ENCODE data around the gene PRCD. TPM values are rescaled to one million over a fixed set of nuclear protein-coding genes. Genes with fewer than 3 reads are reported as not detected.
"Not testable (repeated sequence)": the region's sequence is repeated elsewhere in the genome, so short reads cannot be mapped to it uniquely, and the experiment has no call there.

Gene PRCD
- total RNA-seq, 2 experiments from 2014 or later = not detected

DNA sequence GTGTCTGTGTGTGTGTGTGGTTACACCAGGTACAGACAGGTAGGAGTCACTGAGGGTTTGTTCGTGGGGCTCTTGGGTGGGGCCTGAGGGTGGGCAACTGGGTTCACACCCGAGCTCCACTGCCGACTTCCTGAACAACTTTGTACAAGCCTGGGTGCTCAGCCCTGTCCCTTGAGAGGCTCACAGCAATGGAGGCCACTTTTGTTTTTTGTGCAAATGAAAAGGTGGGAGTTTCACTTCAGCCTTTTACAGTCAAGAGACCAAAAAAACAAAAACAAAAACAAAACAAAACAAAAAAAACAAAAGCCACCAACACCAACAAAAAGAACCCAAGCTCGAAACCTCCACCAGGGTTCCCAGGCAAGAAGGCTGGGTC, 41.0 kb upstream of the PRCD start:
- ChIA-PET POLR2A (interaction anchor here (0.6 kb wide), 1 partner anchor 219 kb away, joined by 4 read pairs; no protein-coding TSS in a partner anchor), CTCF (interaction anchor here (1.4 to 3.1 kb wide), 4 partner anchors 9 to 46 kb away, joined by 4 to 10 read pairs (median 6); partner anchors contain the start of gene UBE2O)
- Mint-ChIP-seq H3K27me3 (no peaks in the 10 kb centered on the region), H3K9me3 (no peaks in the 10 kb centered on the region), H3K36me3 (ENCODE audit: low read depth) (peaks cover 5% of the 10 kb centered on the region), H3K4me1 (peaks cover 64% of the 10 kb centered on the region), H3K4me3 (peak overlapping the region; percentile 24), H3K27ac (peak overlapping the region; percentile 81)
- DNase-seq = no peak

DNA sequence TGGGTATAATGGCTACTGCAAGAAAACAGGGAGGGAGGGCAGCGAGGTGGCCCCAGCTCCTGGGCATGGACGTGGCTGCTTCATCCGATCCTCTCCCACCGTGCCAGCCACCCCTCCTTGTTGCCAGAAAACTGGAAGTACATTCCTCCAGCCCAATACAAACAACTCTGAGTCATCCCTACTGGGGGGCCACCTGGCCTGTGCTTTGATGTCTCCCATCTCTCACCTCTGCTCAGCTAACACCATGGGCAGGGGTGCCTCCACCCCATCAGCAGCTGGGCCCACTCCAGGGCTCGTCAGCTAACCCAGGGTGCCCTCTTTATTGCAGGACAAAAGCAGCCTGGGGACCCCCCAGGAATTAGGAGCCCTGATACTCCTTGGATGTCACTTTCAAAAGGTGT, 40.6 kb upstream of the PRCD start:
- DNase-seq = no peak
- Mint-ChIP-seq H3K27me3 (no peaks in the 10 kb centered on the region), H3K36me3 (ENCODE audit: low read depth) (peaks cover 5% of the 10 kb centered on the region), H3K4me3 (peak overlapping the region; percentile 85), H3K27ac (peak overlapping the region; percentile 81), H3K4me1 (peaks cover 62% of the 10 kb centered on the region), H3K9me3 (no peaks in the 10 kb centered on the region)
- ChIA-PET CTCF (interaction anchor here (1.4 to 3.1 kb wide), 4 partner anchors 8 to 46 kb away, joined by 4 to 10 read pairs (median 6); partner anchors contain the start of gene UBE2O), POLR2A (interaction anchor here (0.6 kb wide), 1 partner anchor 219 kb away, joined by 4 read pairs; no protein-coding TSS in a partner anchor)

DNA sequence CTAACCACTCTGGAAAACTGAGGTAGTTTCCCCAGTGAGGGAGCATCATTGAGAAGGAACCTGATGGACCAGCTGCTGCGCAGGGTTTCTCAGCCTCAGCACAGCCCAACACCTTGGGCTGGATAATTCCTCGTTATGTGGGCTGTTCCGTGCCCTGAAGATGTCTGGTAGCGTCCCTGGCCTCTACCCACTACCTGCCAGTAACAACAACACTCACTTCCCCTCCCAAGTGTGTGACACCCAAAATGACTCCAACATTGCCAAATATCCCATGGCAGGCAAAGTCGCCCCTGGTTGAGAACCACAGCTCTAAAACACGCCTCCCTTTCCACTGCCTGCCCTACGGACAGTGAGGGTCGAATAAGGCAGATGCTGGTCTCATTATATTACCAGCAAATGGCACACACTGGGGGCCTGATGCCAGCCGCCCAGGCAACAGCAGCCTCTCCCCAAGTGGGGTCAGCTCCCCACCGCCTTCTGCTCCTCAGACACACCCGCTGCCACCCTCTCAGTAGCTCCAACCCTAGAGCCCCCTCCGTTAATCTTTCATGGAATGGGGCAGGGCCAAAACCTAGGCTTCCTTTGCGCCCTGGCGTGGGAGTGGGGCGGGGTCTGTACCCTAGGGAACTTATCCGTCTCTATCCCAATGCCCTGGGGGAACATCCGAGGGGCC, 39.6 kb upstream of the PRCD start:
- H3K36me3 Mint-ChIP-seq (ENCODE audit: low read depth) = peaks cover 5% of the 10 kb centered on the region
- ChIA-PET POLR2A (interaction anchor here (0.5 kb wide), 1 partner anchor 82 kb away, joined by 3 read pairs; no protein-coding TSS in a partner anchor), CTCF (interaction anchor here (0.6 to 1.7 kb wide), 4 partner anchors 10 to 47 kb away, joined by 3 to 6 read pairs (median 4); partner anchors contain the start of gene UBE2O)
- DNase-seq = no peak
- peak overlapping the region; percentile 76 for H3K27ac Mint-ChIP-seq
- H3K4me3 Mint-ChIP-seq = peak overlapping the region; percentile 85
- no peaks in the 10 kb centered on the region for H3K27me3 Mint-ChIP-seq
- H3K9me3 Mint-ChIP-seq = no peaks in the 10 kb centered on the region
- peaks cover 56% of the 10 kb centered on the region for H3K4me1 Mint-ChIP-seq

DNA sequence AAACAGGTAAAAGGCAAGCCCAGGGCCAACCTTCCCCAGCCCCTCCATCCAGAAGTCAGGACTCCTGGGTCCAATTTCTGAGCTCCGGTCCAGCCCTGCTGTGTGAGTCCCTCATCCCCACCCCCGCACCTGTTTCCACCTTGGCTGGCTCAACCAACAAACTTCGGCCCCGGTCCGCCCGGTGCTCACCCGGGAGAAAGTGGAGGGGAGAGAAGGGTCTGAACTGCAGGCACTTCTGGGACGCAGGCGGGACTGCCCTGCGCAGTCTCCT, 39.2 kb upstream of the PRCD start:
- ChIA-PET CTCF (interaction anchor here (1.3 kb wide), 1 partner anchor 10 kb away, joined by 4 read pairs; no protein-coding TSS in a partner anchor), POLR2A (interaction anchor here (0.5 kb wide), 1 partner anchor 82 kb away, joined by 3 read pairs; no protein-coding TSS in a partner anchor)
- Mint-ChIP-seq H3K9me3 (no peaks in the 10 kb centered on the region), H3K27ac (peak overlapping the region; percentile 76), H3K4me3 (peak overlapping the region; percentile 85), H3K4me1 (peaks cover 54% of the 10 kb centered on the region), H3K36me3 (ENCODE audit: low read depth) (peaks cover 5% of the 10 kb centered on the region), H3K27me3 (no peaks in the 10 kb centered on the region)
- DNase-seq = no peak

DNA sequence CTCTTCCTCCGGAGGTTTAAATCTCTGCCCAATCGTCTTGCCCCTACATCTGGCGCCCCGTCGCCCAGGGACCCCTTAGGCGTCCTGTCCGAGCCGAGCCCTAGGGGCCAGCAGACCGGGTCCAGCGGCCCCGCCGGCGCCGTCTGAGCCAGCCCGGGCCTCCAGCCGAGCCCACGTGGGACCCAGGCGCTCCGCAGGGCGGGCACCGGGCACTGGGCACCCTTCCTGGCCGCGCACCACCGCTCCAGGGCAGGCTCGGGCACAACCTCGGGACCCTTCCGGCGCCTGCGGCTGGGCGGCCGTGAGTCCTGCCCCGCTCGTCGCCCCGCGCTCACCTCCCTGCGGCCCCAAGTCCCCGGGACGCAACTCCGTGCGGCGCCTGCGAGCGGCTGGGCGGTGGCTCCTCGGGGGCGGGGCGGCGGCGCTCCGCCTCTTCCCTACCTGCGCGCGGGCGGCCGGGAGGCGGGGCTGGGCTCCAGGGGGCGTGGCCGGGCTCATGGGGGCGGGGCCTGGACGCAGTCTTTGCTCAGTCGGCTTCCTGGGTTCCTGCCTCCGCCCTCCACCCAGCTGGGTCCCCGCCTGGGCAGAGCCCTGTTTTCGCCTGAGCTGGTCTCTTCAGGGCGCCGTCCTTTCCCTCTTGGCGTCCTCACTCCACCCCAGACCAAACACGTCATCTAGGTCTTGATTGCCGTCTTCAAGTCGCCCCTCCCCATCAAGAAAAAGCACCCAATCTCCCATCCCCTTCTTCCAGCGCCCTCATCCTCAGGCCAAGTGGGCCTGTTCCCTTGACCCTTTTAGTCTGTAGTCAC, 38.6 kb upstream of the PRCD start, which contains the start of gene RHBDF2:
TSS of gene RHBDF2 (minus strand) at position 406 of the 809 bp plus-strand sequence. CDS start 19,899 bp downstream, outside the sequence.
- peak within 1 kb of the TSS; percentile 85 for H3K4me3 Mint-ChIP-seq
- H3K27ac Mint-ChIP-seq = peak within 1 kb of the TSS; percentile 97
- no peaks in the 10 kb centered on the region for H3K9me3 Mint-ChIP-seq
- no peaks in the 10 kb centered on the region for H3K27me3 Mint-ChIP-seq
- CTCF ChIA-PET = interaction anchor here (0.7 to 2.6 kb wide), 9 partner anchors 9 to 116 kb away, joined by 3 to 13 read pairs (median 4); partner anchors contain the start of gene UBE2O
- POLR2A ChIA-PET = no interaction called here
- H3K36me3 Mint-ChIP-seq (ENCODE audit: low read depth) = peaks cover 5% of the 10 kb centered on the region
- peaks cover 57% of the 10 kb centered on the region for H3K4me1 Mint-ChIP-seq
- DNase-seq = peak; percentile 93

DNA sequence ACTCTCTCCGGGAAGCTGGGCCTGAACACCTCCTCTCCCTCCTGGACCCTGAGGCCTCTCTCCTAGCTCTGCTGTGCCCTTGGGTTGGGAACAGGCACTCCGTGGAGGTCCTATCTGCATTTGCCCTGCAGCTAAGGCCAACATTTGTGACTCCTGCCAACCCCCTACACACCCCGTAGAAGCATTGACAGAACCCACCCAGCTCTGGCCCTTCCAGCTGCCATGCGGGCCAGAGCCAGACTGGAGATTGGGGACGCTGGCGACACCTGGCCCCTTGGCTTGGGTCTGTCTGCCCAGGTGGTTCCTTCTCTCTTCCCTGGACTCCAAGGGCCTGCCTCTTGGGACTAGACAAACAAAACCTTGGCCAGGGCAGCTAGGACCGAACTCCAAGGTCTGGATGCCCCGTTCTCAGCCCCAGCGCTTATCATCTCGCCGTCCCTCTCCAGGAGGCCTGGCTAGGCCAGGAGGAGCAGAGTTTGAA, 38.0 kb upstream of the PRCD start:
- Mint-ChIP-seq H3K4me1 (peaks cover 63% of the 10 kb centered on the region), H3K4me3 (peak overlapping the region; percentile 85), H3K27ac (peak overlapping the region; percentile 97), H3K27me3 (no peaks in the 10 kb centered on the region), H3K36me3 (ENCODE audit: low read depth) (peaks cover 5% of the 10 kb centered on the region), H3K9me3 (no peaks in the 10 kb centered on the region)
- POLR2A ChIA-PET = no interaction called here
- CTCF ChIA-PET = interaction anchor here (0.7 to 2.6 kb wide), 10 partner anchors 9 to 117 kb away, joined by 3 to 13 read pairs (median 4); partner anchors contain the start of genes PRCD and UBE2O
- no peak for DNase-seq

DNA sequence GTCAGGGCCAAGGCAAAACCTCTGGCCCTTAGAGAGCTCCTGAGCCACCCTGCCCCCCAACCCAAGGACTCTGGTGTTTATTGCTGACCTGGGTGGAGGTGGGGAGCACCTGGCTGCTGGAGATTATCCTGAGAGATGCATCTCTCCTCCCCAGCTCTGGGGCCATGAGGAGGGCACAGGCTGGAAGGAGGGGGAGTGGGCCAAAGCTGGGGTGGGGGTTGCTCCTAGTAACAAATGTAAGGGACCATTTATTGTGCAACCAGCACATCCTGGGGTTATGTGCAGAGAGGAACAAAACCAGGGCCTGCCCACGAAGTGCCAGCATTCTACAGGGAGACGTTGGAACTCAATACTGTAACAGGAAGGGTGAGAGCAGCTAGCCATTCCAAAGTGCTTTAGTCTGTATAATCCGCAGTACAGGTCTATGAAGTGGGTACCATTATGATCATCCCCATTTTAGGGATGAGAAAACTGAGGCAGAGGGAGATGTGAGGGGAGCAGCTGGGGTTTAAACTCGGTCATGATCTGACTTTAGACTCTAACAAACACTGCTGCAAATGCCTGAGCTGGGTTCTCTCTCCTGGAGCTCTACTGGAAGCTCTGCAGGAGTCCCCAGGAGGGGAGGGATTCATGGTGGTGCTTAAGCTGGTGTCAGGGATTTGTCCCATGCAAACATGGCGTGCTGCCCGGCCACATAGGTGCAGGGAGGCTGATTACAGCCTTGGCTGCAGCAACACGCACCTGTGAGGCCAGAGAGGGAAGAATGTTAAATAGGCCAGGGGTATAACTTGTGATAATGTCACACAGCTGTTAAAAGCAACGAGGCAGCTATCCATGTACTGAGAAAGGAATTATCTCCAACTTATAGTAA, 37.3 kb upstream of the PRCD start:
- Mint-ChIP-seq H3K4me3 (no peak overlapping the region), H3K9me3 (no peaks in the 10 kb centered on the region), H3K4me1 (peaks cover 60% of the 10 kb centered on the region), H3K27me3 (peaks cover under 1% of the 10 kb centered on the region), H3K27ac (peak overlapping the region; percentile 42), H3K36me3 (ENCODE audit: low read depth) (peaks cover 2% of the 10 kb centered on the region)
- no peak for DNase-seq
- ChIA-PET CTCF (interaction anchor here (0.6 to 2.6 kb wide), 16 partner anchors 8 to 586 kb away, joined by 3 to 13 read pairs (median 4); partner anchors contain the start of genes PRCD and UBE2O), POLR2A (no interaction called here)

DNA sequence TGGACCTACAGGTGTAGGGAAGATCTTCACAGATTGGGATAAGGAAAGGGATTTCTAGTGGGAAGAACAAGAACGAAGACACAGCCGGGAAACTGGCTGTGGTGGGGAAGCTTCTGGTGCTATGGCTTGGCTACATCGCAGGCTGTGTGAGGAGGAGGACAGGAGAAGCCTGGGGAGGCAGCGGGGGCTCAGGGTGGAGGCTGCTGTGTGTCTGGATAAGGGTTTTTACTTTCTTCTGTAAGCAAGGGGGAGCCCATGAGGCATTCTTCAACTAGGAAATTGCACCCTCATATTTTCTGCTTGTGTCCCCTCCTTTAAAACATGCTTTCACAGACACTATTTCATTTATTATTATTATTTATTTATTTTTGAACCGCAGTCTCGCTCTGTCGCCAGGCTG, 35.7 kb upstream of the PRCD start:
- no peaks in the 10 kb centered on the region for H3K9me3 Mint-ChIP-seq
- ChIA-PET CTCF (interaction anchor here (0.6 to 1.4 kb wide), 4 partner anchors 10 to 485 kb away, joined by 3 to 7 read pairs (median 4); no protein-coding TSS in a partner anchor), POLR2A (no interaction called here)

DNA sequence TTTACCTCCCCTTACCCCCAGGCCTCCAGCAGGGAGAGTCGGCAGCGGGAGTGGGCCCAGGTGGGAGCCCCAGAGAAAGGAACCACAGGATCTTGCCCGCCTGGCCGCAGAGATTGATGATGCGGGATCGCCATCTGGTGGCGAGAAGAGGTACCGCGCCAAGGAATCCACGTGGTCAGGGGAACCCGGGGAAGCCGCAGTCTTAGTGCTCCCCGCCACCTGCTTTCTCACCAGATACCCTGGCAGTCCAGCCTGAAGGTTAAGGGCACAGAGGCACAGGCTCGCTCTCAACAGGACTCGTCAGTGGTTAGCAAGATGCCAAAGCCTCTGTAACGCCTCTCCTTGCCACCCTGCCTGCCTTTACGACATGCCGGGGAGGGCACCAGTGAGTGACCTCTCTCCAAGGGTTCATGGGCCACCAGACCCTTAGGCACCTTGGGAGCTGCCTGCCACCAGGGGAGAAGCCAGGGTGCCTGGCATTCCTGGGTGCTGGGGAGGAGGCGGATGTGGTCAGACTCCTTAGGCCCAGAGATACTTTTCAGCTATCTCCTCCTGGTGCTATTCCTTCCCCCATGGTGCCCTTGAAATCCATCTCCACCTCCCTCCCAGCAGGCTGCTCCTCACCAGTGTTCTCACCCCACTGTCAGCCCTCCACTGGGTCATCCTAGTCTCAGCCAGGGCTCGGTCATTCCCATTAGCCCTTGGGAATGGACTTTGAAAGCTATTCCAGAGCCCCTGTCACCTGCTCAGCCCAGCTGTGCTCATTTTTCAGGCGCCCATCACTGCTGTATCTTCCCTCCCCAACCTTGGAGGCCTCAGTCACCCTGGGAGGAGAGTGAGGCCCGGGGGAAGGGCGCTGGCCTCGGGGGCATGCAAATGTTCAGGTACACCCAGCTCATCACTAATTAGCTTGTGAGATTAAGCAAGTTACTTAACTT, 33.2 kb upstream of the PRCD start:
- Mint-ChIP-seq H3K36me3 (ENCODE audit: low read depth) (no peaks in the 10 kb centered on the region), H3K27ac (peak overlapping the region; percentile 64), H3K4me1 (peaks cover 45% of the 10 kb centered on the region), H3K4me3 (no peak overlapping the region), H3K9me3 (no peaks in the 10 kb centered on the region), H3K27me3 (peaks cover 7% of the 10 kb centered on the region)
- CTCF ChIA-PET = interaction anchor here (0.6 to 3.4 kb wide), 21 partner anchors 8 to 442 kb away, joined by 3 to 16 read pairs (median 4); partner anchors contain the start of genes AANAT and SPHK1
- peak; percentile 90 for DNase-seq
- POLR2A ChIA-PET = interaction anchor here (1.0 kb wide), 1 partner anchor 14 kb away, joined by 3 read pairs; no protein-coding TSS in a partner anchor

More for the DNA sequence above, 35.7 kb upstream of the PRCD start:
- peaks cover 7% of the 10 kb centered on the region for H3K27me3 Mint-ChIP-seq
- no peak overlapping the region for H3K4me3 Mint-ChIP-seq
- no peak for DNase-seq
- H3K36me3 Mint-ChIP-seq (ENCODE audit: low read depth) = peaks cover 2% of the 10 kb centered on the region
- H3K4me1 Mint-ChIP-seq = peaks cover 52% of the 10 kb centered on the region
- H3K27ac Mint-ChIP-seq = peak overlapping the region; percentile 69

DNA sequence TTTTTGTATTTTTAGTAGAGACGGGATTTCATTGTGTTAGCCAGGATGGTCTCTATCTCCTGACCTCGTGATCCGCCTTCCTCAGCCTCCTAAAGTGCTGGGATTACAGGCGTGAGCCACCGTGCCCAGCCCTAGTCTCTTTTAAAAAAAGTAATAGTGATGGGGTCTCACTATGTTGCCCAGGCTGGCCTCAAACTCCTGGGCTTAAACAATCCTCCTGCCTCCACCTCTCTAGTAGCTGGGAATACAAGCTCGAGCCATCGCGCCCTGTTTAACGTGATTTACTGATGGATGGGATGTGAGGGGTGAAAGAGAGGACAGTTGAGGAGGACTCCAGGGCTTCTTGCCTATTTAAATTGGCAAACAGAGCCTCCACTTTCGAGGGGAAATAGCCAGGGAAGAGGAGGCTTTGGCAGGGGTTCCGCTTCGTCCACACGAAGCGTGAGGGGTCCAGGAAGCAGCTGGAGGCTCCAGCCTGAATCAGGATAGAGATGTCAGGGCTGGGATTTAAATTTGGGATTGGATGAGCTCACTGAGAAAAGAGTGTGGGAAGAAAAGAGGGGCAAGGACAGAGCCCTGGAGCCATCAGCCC, 31.3 kb upstream of the PRCD start:
- peak overlapping the region; percentile 33 for H3K27ac Mint-ChIP-seq
- H3K27me3 Mint-ChIP-seq; H3K9me3 Mint-ChIP-seq; H3K4me3 Mint-ChIP-seq; DNase-seq; POLR2A ChIA-PET; H3K36me3 Mint-ChIP-seq (ENCODE audit: low read depth): not testable (repeated sequence)
- H3K4me1 Mint-ChIP-seq = peaks cover 48% of the 10 kb centered on the region
- CTCF ChIA-PET = interaction anchor here (0.6 to 3.4 kb wide), 9 partner anchors 11 to 652 kb away, joined by 3 to 16 read pairs (median 6); partner anchors contain the start of gene AANAT

Measured in activated CD4-positive, alpha-beta T cell treated with anti-CD3 and anti-CD28 coated beads, Interleukin-2, amount 10 ng/mL, durations not matched to agents 7 days and 5 days (primary cell).